Measurements from ENCODE around the gene EHBP1.

The EHBP1 gene

GRCh38 chr2:62824388-62824787 lies 118.9 kb downstream of the EHBP1 start:
- no peaks in the 10 kb centered on the region for H3K36me3 ChIP-seq (ENCODE audit: insufficient read depth)
- no peak overlapping the region for H3K27ac ChIP-seq
- TF ChIP-seq, protein P1, sequence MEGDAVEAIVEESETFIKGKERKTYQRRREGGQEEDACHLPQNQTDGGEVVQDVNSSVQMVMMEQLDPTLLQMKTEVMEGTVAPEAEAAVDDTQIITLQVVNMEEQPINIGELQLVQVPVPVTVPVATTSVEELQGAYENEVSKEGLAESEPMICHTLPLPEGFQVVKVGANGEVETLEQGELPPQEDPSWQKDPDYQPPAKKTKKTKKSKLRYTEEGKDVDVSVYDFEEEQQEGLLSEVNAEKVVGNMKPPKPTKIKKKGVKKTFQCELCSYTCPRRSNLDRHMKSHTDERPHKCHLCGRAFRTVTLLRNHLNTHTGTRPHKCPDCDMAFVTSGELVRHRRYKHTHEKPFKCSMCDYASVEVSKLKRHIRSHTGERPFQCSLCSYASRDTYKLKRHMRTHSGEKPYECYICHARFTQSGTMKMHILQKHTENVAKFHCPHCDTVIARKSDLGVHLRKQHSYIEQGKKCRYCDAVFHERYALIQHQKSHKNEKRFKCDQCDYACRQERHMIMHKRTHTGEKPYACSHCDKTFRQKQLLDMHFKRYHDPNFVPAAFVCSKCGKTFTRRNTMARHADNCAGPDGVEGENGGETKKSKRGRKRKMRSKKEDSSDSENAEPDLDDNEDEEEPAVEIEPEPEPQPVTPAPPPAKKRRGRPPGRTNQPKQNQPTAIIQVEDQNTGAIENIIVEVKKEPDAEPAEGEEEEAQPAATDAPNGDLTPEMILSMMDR (conservative IDR thresholded peaks at IDR 0.05; ENCODE audit: low read depth, low read length) = no peak

DNA sequence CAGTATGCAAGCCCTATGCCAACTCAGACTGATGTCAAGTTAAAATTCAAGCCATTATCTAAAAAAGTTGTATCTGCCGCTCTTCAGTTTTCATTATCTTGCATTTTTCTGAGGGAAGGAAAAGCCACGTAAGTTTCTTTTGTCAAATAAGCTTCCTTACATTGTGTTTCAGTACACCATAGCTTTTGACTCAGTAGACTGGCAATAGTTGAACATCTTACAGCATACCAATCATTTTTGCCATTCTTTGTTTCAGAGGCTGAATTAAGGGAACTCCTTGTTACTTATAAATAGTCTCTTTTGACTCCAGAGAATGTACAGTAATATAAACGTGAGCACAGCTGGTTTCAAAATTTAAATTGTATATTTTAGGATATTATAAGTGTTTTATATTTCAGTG lies 120.6 kb downstream of the EHBP1 start:
- Histone ChIP-seq H2AFZ (ENCODE audit: low read depth) (no peak overlapping the region), H3K4me2 (no peak overlapping the region), H3K9ac (no peak overlapping the region), H4K20me1 (ENCODE audit: insufficient read depth) (no peaks in the 10 kb centered on the region), H3K27ac (no peak overlapping the region), H3K4me3 (IDR thresholded peaks at IDR 0.05; ENCODE audit: insufficient read depth, low read depth, low read length) (no peak overlapping the region), H3K36me3 (ENCODE audit: insufficient read depth) (no peaks in the 10 kb centered on the region), H3K79me2 (ENCODE audit: insufficient read depth, low read depth) (no peaks in the 10 kb centered on the region), H3K27me3 (ENCODE audit: insufficient read depth, low read depth) (no peaks in the 10 kb centered on the region), H3K4me1 (ENCODE audit: low read depth, poor library complexity, severe bottlenecking) (no peaks in the 10 kb centered on the region)
- TF ChIP-seq, protein P1 (conservative IDR thresholded peaks at IDR 0.05; ENCODE audit: low read depth, low read length) = no peak

More at GRCh38 chr2:62824388-62824787, 118.9 kb downstream of the EHBP1 start:
- H4K20me1 ChIP-seq (ENCODE audit: insufficient read depth) = no peaks in the 10 kb centered on the region
- no peak overlapping the region for H2AFZ ChIP-seq (ENCODE audit: low read depth)
- H3K9ac ChIP-seq = no peak overlapping the region
- H3K4me2 ChIP-seq = no peak overlapping the region
- H3K79me2 ChIP-seq (ENCODE audit: insufficient read depth, low read depth) = no peaks in the 10 kb centered on the region
- H3K27me3 ChIP-seq (ENCODE audit: insufficient read depth, low read depth) = no peaks in the 10 kb centered on the region
- H3K4me3 ChIP-seq (IDR thresholded peaks at IDR 0.05; ENCODE audit: insufficient read depth, low read depth, low read length) = no peak overlapping the region
- no peaks in the 10 kb centered on the region for H3K4me1 ChIP-seq (ENCODE audit: low read depth, poor library complexity, severe bottlenecking)

- H3K4me2 ChIP-seq = no peak overlapping the region
These were observed 121.6 kb downstream of the EHBP1 start for GRCh38 chr2:62826953-62827675.

GRCh38 chr2:62831729-62832128 lies 126.2 kb downstream of the EHBP1 start:
- no peaks in the 10 kb centered on the region for H3K36me3 ChIP-seq (ENCODE audit: insufficient read depth)
- no peaks in the 10 kb centered on the region for H3K4me1 ChIP-seq (ENCODE audit: low read depth, poor library complexity, severe bottlenecking)
- H2AFZ ChIP-seq (ENCODE audit: low read depth) = no peak overlapping the region
- H3K4me2 ChIP-seq = no peak overlapping the region
- no peak overlapping the region for H3K9ac ChIP-seq
- no peaks in the 10 kb centered on the region for H3K79me2 ChIP-seq (ENCODE audit: insufficient read depth, low read depth)
- H4K20me1 ChIP-seq (ENCODE audit: insufficient read depth) = no peaks in the 10 kb centered on the region
- H3K27me3 ChIP-seq (ENCODE audit: insufficient read depth, low read depth) = no peaks in the 10 kb centered on the region
- H3K27ac ChIP-seq = no peak overlapping the region
- no peak overlapping the region for H3K4me3 ChIP-seq (IDR thresholded peaks at IDR 0.05; ENCODE audit: insufficient read depth, low read depth, low read length)
- TF ChIP-seq, protein P1 (conservative IDR thresholded peaks at IDR 0.05; ENCODE audit: low read depth, low read length) = no peak

More at GRCh38 chr2:62826953-62827675, 121.6 kb downstream of the EHBP1 start:
- Histone ChIP-seq H3K4me3 (IDR thresholded peaks at IDR 0.05; ENCODE audit: insufficient read depth, low read depth, low read length) (no peak overlapping the region), H3K79me2 (ENCODE audit: insufficient read depth, low read depth) (no peaks in the 10 kb centered on the region), H3K27ac (no peak overlapping the region), H3K27me3 (ENCODE audit: insufficient read depth, low read depth) (no peaks in the 10 kb centered on the region), H3K9ac (no peak overlapping the region), H3K4me1 (ENCODE audit: low read depth, poor library complexity, severe bottlenecking) (no peaks in the 10 kb centered on the region), H3K36me3 (ENCODE audit: insufficient read depth) (no peaks in the 10 kb centered on the region), H2AFZ (ENCODE audit: low read depth) (no peak overlapping the region), H4K20me1 (ENCODE audit: insufficient read depth) (no peaks in the 10 kb centered on the region)
- TF ChIP-seq, protein P1 (conservative IDR thresholded peaks at IDR 0.05; ENCODE audit: low read depth, low read length) = no peak

All from KMS-11 (cell line).